Measurements from ENCODE around the gene COL6A3.

DNA sequence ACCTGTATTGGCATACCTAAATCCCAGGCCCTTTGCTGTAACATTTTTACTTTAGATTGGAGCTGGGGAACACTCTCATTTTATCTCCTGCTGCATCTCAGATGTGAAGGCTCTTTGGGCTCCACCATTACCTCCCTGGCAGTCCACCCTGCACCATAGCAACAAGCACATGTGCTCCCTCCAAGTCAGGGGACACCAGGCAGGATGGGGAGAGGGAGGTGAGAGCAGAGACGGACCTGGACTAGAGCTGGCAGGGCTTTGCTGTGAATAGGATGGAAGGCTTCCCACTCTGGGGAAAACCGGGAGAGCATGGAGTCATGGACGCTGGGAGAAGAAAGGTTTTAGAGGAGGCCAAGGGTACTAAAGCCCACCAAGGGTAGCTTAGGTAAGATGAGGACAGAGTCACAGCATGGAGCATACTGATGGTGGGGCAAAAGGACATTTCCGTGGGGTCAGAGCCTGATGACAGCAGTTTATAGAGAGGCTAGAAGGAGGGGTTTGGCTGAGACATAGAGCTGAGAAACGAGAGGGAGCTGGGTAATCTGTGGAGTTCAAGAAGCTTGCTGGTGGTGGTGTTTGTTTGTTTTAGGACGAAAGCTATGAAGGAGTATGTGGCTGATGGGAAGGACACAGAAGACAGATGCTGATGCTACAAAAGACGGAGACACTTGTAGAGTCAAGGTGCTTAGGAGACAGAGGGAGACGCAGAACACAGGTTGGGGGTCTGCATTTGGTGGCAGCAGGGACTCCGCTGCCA, 134.8 kb downstream of the COL6A3 start:
- TF ChIP-seq, protein P1, sequence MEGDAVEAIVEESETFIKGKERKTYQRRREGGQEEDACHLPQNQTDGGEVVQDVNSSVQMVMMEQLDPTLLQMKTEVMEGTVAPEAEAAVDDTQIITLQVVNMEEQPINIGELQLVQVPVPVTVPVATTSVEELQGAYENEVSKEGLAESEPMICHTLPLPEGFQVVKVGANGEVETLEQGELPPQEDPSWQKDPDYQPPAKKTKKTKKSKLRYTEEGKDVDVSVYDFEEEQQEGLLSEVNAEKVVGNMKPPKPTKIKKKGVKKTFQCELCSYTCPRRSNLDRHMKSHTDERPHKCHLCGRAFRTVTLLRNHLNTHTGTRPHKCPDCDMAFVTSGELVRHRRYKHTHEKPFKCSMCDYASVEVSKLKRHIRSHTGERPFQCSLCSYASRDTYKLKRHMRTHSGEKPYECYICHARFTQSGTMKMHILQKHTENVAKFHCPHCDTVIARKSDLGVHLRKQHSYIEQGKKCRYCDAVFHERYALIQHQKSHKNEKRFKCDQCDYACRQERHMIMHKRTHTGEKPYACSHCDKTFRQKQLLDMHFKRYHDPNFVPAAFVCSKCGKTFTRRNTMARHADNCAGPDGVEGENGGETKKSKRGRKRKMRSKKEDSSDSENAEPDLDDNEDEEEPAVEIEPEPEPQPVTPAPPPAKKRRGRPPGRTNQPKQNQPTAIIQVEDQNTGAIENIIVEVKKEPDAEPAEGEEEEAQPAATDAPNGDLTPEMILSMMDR (conservative IDR thresholded peaks at IDR 0.05), result no peak
- TF ChIP-seq ZFX (IDR thresholded peaks at IDR 0.05), result no peak
